Vagina (tissue), 2 donors: ENCODE measurements around the gene SLC5A3.

Source experiments
- CTCF ChIP-seq, 3 experiments: fragments of 450-650 bp in 2 of 3; fragments of 200-600 bp in 1 of 3; sonication (generic) in 1 of 3; IDR thresholded peaks; one replicate each; pipeline ENCODE4 v1.5.1; 2017 to 2019; ENCODE audit warnings: antibody characterized with exemption in 3 of 3, mild to moderate bottlenecking in 2 of 3, moderate library complexity in 2 of 3
- POLR2A ChIP-seq, 2 donors: fragments of 450-650 bp; IDR thresholded peaks; one replicate each; pipeline ENCODE4 v1.6.1; 2017; ENCODE audit warnings: antibody characterized with exemption in 2 of 2, mild to moderate bottlenecking in 2 of 2, moderate library complexity in 2 of 2
- POLR2AphosphoS5 ChIP-seq, 2 donors: sonication (generic); formaldehyde crosslinking; IDR thresholded peaks; one replicate each; pipeline ENCODE4 v1.9.0; 2017; ENCODE audit warnings: antibody characterized with exemption in 2 of 2, mild to moderate bottlenecking in 2 of 2, low read depth in 1 of 2; ENCODE audit not compliant: insufficient read depth in 1 of 2

- no peak for TF ChIP-seq POLR2A (IDR thresholded peaks at IDR 0.05)
- TF ChIP-seq CTCF (IDR thresholded peaks at IDR 0.05), result no peak
- TF ChIP-seq POLR2AphosphoS5 (IDR thresholded peaks at IDR 0.05; ENCODE audit: insufficient read depth in 1 of 2, low read depth in 1 of 2), result no peak
These were observed 13.5 kb downstream of the SLC5A3 start for GRCh38 chr21:34086887-34087306.
